Heart left ventricle (tissue), 16 donors: ENCODE data around the gene PECR. TPM values are rescaled to one million over a fixed set of nuclear protein-coding genes. Genes with fewer than 3 reads are reported as not detected.

ENCODE experiments used
- ATAC-seq, 4 donors: fragments of 200-7000 bp; cut with Tn5 transposase; one replicate each; pipeline ENCODE4 v1.9.1; 2020 to 2022; ENCODE audit warnings: moderate library complexity in 4 of 4, mild to moderate bottlenecking in 3 of 4, moderate number of reproducible peaks in 1 of 4
- DNase-seq, 5 donors: peaks; one replicate each; pipeline ENCODE4 v3.0.0-alpha.2; 2020
- H3K27ac ChIP-seq, 12 donors: fragments of 200-600 bp; sonication (generic) in 4 of 12; one replicate each; pipeline versions ENCODE4 v1.5.0 to v1.8.0; 2016 to 2022; ENCODE audit warnings: mild to moderate bottlenecking in 2 of 12
- H3K27me3 ChIP-seq, 9 donors: fragments of 200-600 bp; sonication (generic) in 2 of 9; one replicate each; pipeline versions ENCODE4 v1.5.1 to v1.8.0; 2016 to 2022; ENCODE audit warnings: mild to moderate bottlenecking in 3 of 9
- H3K36me3 ChIP-seq, 9 donors: fragments of 200-600 bp; sonication (generic) in 2 of 9; one replicate each; pipeline versions ENCODE4 v1.5.0 to v1.8.0; 2018 to 2022; ENCODE audit warnings: mild to moderate bottlenecking in 2 of 9
- H3K4me1 ChIP-seq, 12 donors: fragments of 200-600 bp; sonication (generic) in 4 of 12; one replicate each; pipeline versions ENCODE4 v1.5.0 to v1.8.0; 2016 to 2022; ENCODE audit warnings: mild to moderate bottlenecking in 3 of 12
- H3K4me3 ChIP-seq, 12 donors: fragments of 200-600 bp; sonication (generic) in 4 of 12; one replicate each; pipeline versions ENCODE4 v1.5.0 to v1.8.0; 2017 to 2022; ENCODE audit warnings: mild to moderate bottlenecking in 9 of 12, moderate library complexity in 4 of 12
- H3K9me3 ChIP-seq, 12 donors: fragments of 200-600 bp; sonication (generic) in 4 of 12; one replicate each; pipeline versions ENCODE4 v1.5.0 to v1.8.0; 2016 to 2022; ENCODE audit warnings: mild to moderate bottlenecking in 1 of 12
- CTCF ChIP-seq, 12 donors: fragments of 200-600 bp; sonication (generic) in 4 of 12; IDR thresholded peaks; one replicate each; pipeline versions ENCODE4 v1.5.0 to v1.8.0; 2018 to 2022; ENCODE audit warnings: antibody characterized with exemption in 12 of 12, mild to moderate bottlenecking in 5 of 12
- POLR2A ChIP-seq, 2 donors: fragments of 450-650 bp; IDR thresholded peaks; one replicate each; pipeline ENCODE4 v1.6.1; 2017; ENCODE audit warnings: antibody characterized with exemption in 2 of 2, mild to moderate bottlenecking in 2 of 2, moderate library complexity in 2 of 2
- WGBS, 4 donors: extraction: QIAGEN DNeasy Blood & Tissue Kit in 2 of 4; methylation state at CpG; one replicate each; pipeline versions ENCODE4 v1.1.5 to v1.1.7; 2013 to 2018; 5-methylcytosine and 5-hydroxymethylcytosine counted together
- intact Hi-C, 10 donors: fragments of 100-400 bp; cut with DNase I; formaldehyde crosslinking; loops; one replicate each; pipeline versions ENCODE4 v1.11.1 to v1.14.2; 2022
- polyA plus RNA-seq, 2 donors: library from polyadenylated mRNA; stranded (reverse); fragments of 200-250 nt; gene quantifications; one replicate each; pipeline ENCODE4 v1.2.3, GENCODE V29; 2013
- total RNA-seq, 9 donors: library from RNA; depleted of rRNA in 2 of 9; stranded (reverse); fragments of >200 nt in 2 of 9; fragmentation: NEBNext Ultra II Directional in 3 of 9; extraction: Animal tissue kit (Norgen Biotek cat#: 25700) in 3 of 9; gene quantifications; one replicate each; pipeline versions ENCODE4 v1.1.0 to v1.2.4, GENCODE V29; 2016 to 2023
- donor health status: ischemic (EF 13 %, LVEDD 7.1; RV severe dilation, severe dysfunction).
- donor health status: healthy with polysubstance abuse.
- donor health status: DM: no; HTN: yes; CAD: no.
- donor health status: DM: no; HTN: no; CAD: no.
- donor health status: ischemic (EF 25% LVEDD 6.9; RV normal size, moderate dysfunction).
- donor health status: ischemic (EF 25% LVEDD 5.7; RV mildly dilated, moderate dysfunction).
- donor health status: healthy.
- donor health status: DM: yes; HTN: yes; CAD: no.
- donor health status: ischemic (EF 35%, LVEDD 5.7; RV mildly dilated, moderate dysfunction).
- donor health status: nonischemic (EF 11% LVEDD 7.7; RV severe dilation, severe dysfunction).
- donor health status: DM: yes; HTN: yes; CAD: no.
- donor health status: PGD.
- donor health status: ischemic (EF 29% LVEDD 5.4; RV normal size, mild dysfunction).
- donor health status: nonischemic (EF 23%, LVEDD 6.1; RV moderate dilation, normal function).

Gene PECR
- total and polyA plus RNA-seq, 11 donors = 1.5 to 12.2 (median 3.0) TPM

- H3K27ac ChIP-seq = no peak overlapping the region
- DNase-seq (no peak), ATAC-seq (no peak)
- WGBS, 4 donors = 57 to 65% (median 62%) methylated on average over 5 of the region's 5 CpGs
- TF ChIP-seq CTCF (IDR thresholded peaks at IDR 0.05) (no peak), POLR2A (IDR thresholded peaks at IDR 0.05) (no peak)
- H3K36me3 ChIP-seq = peaks cover 0 to 43% (median 3%) of the 10 kb centered on the region in 9 donors
- no peaks in the 10 kb centered on the region for H3K4me1 ChIP-seq
- H3K27me3 ChIP-seq = no peaks in the 10 kb centered on the region
- intact Hi-C loops = no loop called here
- no peak overlapping the region for H3K4me3 ChIP-seq
- H3K9me3 ChIP-seq = no peaks in the 10 kb centered on the region
These were observed 36.6 kb downstream of the PECR start for GRCh38 chr2:216044883-216045486.

- Histone ChIP-seq H3K27ac (no peak overlapping the region), H3K9me3 (no peaks in the 10 kb centered on the region), H3K27me3 (no peaks in the 10 kb centered on the region), H3K36me3 (peaks cover 0 to 50% (median 3%) of the 10 kb centered on the region in 9 donors), H3K4me1 (no peaks in the 10 kb centered on the region), H3K4me3 (no peak overlapping the region)
- ATAC-seq (no peak), DNase-seq (no peak)
- intact Hi-C loops = no loop called here
- TF ChIP-seq POLR2A (IDR thresholded peaks at IDR 0.05) (no peak), CTCF (IDR thresholded peaks at IDR 0.05) (no peak)
- WGBS, 4 donors = 88 to 98% (median 96%) methylated on average over 5 of the region's 5 CpGs
These were observed 37.7 kb downstream of the PECR start for GRCh38 chr2:216043949-216044348.

GRCh38 chr2:216041438-216041837 is 40.2 kb downstream of the PECR start:
- Histone ChIP-seq H3K36me3 (peaks cover 0 to 38% (median 7%) of the 10 kb centered on the region in 9 donors), H3K9me3 (no peaks in the 10 kb centered on the region), H3K4me3 (no peak overlapping the region), H3K27ac (no peak overlapping the region), H3K27me3 (no peaks in the 10 kb centered on the region), H3K4me1 (no peaks in the 10 kb centered on the region)
- WGBS, 4 donors = 96 to 100% (median 100%) methylated on average over 2 of the region's 2 CpGs
- intact Hi-C loops = no loop called here
- DNase-seq = no peak
- ATAC-seq = no peak
- TF ChIP-seq CTCF (IDR thresholded peaks at IDR 0.05) (no peak), POLR2A (IDR thresholded peaks at IDR 0.05) (no peak)

- TF ChIP-seq POLR2A (IDR thresholded peaks at IDR 0.05) (no peak), CTCF (IDR thresholded peaks at IDR 0.05) (no peak)
- DNase-seq (no peak), ATAC-seq (no peak)
- intact Hi-C loops = loop anchor here in 1 of 10 donors (10.0 kb wide), 1 partner anchor 625 kb away; no protein-coding TSS in a partner anchor
- Histone ChIP-seq H3K4me3 (no peak overlapping the region), H3K36me3 (peaks cover 0 to 35% (median 7%) of the 10 kb centered on the region in 9 donors), H3K27ac (no peak overlapping the region), H3K27me3 (no peaks in the 10 kb centered on the region), H3K9me3 (no peaks in the 10 kb centered on the region), H3K4me1 (no peaks in the 10 kb centered on the region)
- WGBS, 4 donors = 91 to 96% (median 93%) methylated on average over 3 of the region's 3 CpGs
These were observed 41.7 kb downstream of the PECR start for GRCh38 chr2:216039918-216040317.
